HepG2 (cell line): ENCODE measurements around the gene ATF6. TPM values are rescaled to one million over a fixed set of nuclear protein-coding genes. Genes with fewer than 3 reads are reported as not detected.

Experiments used
- ATAC-seq: fragments of 200-7000 bp; cut with Tn5 transposase; 3 replicates; pipeline ENCODE4 v1.9.1; 2020; ENCODE audit warnings: mild to moderate bottlenecking, moderate library complexity
- BruUV-seq: library from RNA; stranded (reverse); fragments of 400-500 nt; replicated peaks from 2 replicates; lab custom pipeline; 2021; lab: Mats Ljungman, UMichigan
- CTCF ChIA-PET: fragments of 300-600 bp; formaldehyde crosslinking; extraction: SDS; loops from one replicate; lab custom pipeline; 2021; ENCODE audit warnings: low total read pairs, inconsistent platforms, low intra/inter-chr PET ratio; lab: Yijun Ruan, JAX
- POLR2A ChIA-PET: fragments of 350-600 bp; sonication (Branson Sonifier 250); formaldehyde crosslinking; loops from one replicate; lab custom pipeline; 2020; ENCODE audit warnings: antibody characterized with exemption, inconsistent platforms; lab: Yijun Ruan, JAX
- DNase-seq: peaks from one replicate; pipeline ENCODE4 v3.0.0-alpha.2; 2015; ENCODE audit warnings: low spot score
- FAIRE-seq: peaks from 3 replicates; lab custom pipeline; 2011; peaks lifted over from hg19 to GRCh38; lab: Jason Lieb, UNC
- H2AFZ ChIP-seq: one replicate; pipeline ENCODE4 v1.6.1; 2011; ENCODE audit warnings: low read length, inconsistent platforms
- H3K27ac ChIP-seq: fragments of 300-600 bp; 3 replicates; pipeline ENCODE4 v1.8.0; 2011; ENCODE audit warnings: mixed run types, mild to moderate bottlenecking, mixed read lengths, low read length, inconsistent platforms; ENCODE audit not compliant: insufficient read depth; ENCODE audit errors: extremely low read length
- H3K27me3 ChIP-seq, 2 experiments: fragments of 200-600 bp in 1 of 2; 2 replicates in 1 of 2; 3 replicates in 1 of 2; pipeline versions ENCODE4 v1.6.0 to v1.8.0; 2011; ENCODE audit warnings: low read length in 2 of 2, mild to moderate bottlenecking in 2 of 2, moderate library complexity in 2 of 2, inconsistent platforms in 1 of 2; ENCODE audit not compliant: insufficient read depth in 2 of 2, control insufficient read depth in 1 of 2
- H3K36me3 ChIP-seq, 2 experiments: fragments of 200-600 bp in 1 of 2; replicated peaks in 1 of 2; 2 replicates in 1 of 2; 3 replicates in 1 of 2; pipeline versions ENCODE4 v1.5.1 to v1.8.0; 2011; ENCODE audit warnings: low read length in 2 of 2, inconsistent platforms in 1 of 2; ENCODE audit not compliant: insufficient read depth in 2 of 2, control insufficient read depth in 1 of 2
- H3K4me1 ChIP-seq: 2 replicates; pipeline ENCODE4 v1.5.1; 2012; ENCODE audit warnings: low read length, inconsistent platforms; ENCODE audit not compliant: insufficient read depth
- H3K4me2 ChIP-seq: 2 replicates; pipeline ENCODE4 v1.6.0; 2011; ENCODE audit warnings: low read depth, low read length, inconsistent platforms
- H3K4me3 ChIP-seq, 3 experiments: fragments of 200-600 bp in 1 of 3; sonication (generic), shearing (Covaris generic) in 1 of 3; replicated peaks in 1 of 3; 2 replicates each; pipeline ENCODE4 v1.5.1; 2011 to 2016; ENCODE audit warnings: low read length in 3 of 3, inconsistent platforms in 2 of 3, low read depth in 2 of 3, mild to moderate bottlenecking in 2 of 3, control low read depth in 1 of 3, mixed read lengths in 1 of 3; ENCODE audit not compliant: insufficient read depth in 1 of 3
- H3K79me2 ChIP-seq: one replicate; pipeline ENCODE4 v1.6.1; 2011; ENCODE audit warnings: low read length, inconsistent platforms; ENCODE audit not compliant: insufficient read depth
- H3K9ac ChIP-seq: 2 replicates; pipeline ENCODE4 v1.6.0; 2011; ENCODE audit warnings: mild to moderate bottlenecking, low read depth, low read length, inconsistent platforms; ENCODE audit not compliant: insufficient read depth
- H3K9me3 ChIP-seq: 2 replicates; pipeline ENCODE4 v1.5.1; 2012; ENCODE audit warnings: mild to moderate bottlenecking, low read length
- H4K20me1 ChIP-seq: 2 replicates; pipeline ENCODE4 v1.6.0; 2011; ENCODE audit warnings: inconsistent platforms, mild to moderate bottlenecking, low read length, moderate library complexity; ENCODE audit not compliant: insufficient read depth
- CENPT ChIP-seq: sonication (generic); formaldehyde crosslinking; IDR thresholded peaks from 2 replicates; pipeline ENCODE4 v1.8.0; 2022; ENCODE audit warnings: low read depth, mild to moderate bottlenecking, moderate library complexity, missing genetic modification reagents
- NR3C1 ChIP-seq: sonication (generic); formaldehyde crosslinking; IDR thresholded peaks from 2 replicates; pipeline ENCODE4 v1.4.0; 2020; ENCODE audit warnings: missing genetic modification reagents
- TCF12 ChIP-seq, 2 experiments: fragments of 450-650 bp in 1 of 2; sonication (generic) in 1 of 2; formaldehyde crosslinking in 1 of 2; IDR thresholded peaks; 2 replicates each; pipeline versions ENCODE4 v1.6.1 to v1.8.0; 2017 to 2022; ENCODE audit warnings: antibody characterized with exemption in 1 of 2, mild to moderate bottlenecking in 1 of 2, missing genetic modification reagents in 1 of 2, moderate library complexity in 1 of 2
- ZBTB1 ChIP-seq: sonication (generic); formaldehyde crosslinking; IDR thresholded peaks from 2 replicates; pipeline ENCODE4 v1.4.0; 2020; ENCODE audit warnings: missing genetic modification reagents, borderline replicate concordance
- ZNF383 ChIP-seq: sonication (generic); formaldehyde crosslinking; IDR thresholded peaks from 2 replicates; pipeline ENCODE4 v1.4.0; 2020; ENCODE audit warnings: missing genetic modification reagents, mild to moderate bottlenecking, borderline replicate concordance
- ZNF549 ChIP-seq: sonication (generic); formaldehyde crosslinking; IDR thresholded peaks from 2 replicates; pipeline ENCODE4 v1.5.0; 2020; ENCODE audit warnings: missing genetic modification reagents
- ZNF75D ChIP-seq: sonication (generic); formaldehyde crosslinking; IDR thresholded peaks from 2 replicates; pipeline ENCODE4 v1.8.1; 2023; ENCODE audit warnings: missing genetic modification reagents, mild to moderate bottlenecking, borderline replicate concordance
- WGBS: methylation state at CpG from one replicate; pipeline ENCODE4 v1.1.6; 2017; ENCODE audit warnings: low lambda C conversion rate; 5-methylcytosine and 5-hydroxymethylcytosine counted together
- in situ Hi-C: cut with HindIII; loops from 2 replicates; pipeline ENCODE4 v1.10.0; 2017; ENCODE audit warnings: low pct_unique_long_range_greater_than_20kb; ENCODE audit not compliant: extremely low pct_ligation_motif_present
- intact Hi-C: fragments of 100-400 bp; cut with micrococcal nuclease; formaldehyde crosslinking; loops from one replicate; pipeline ENCODE4 v1.10.0; 2022; ENCODE audit not compliant: unreplicated experiment
- polyA plus RNA-seq, 8 experiments: library from polyadenylated mRNA; depleted of rRNA in 3 of 8; stranded (reverse) in 7 of 8; unstranded in 1 of 8; fragments of >200 nt; fragmentation: Illumina TruSeq in 4 of 8; extraction: Trizol in 4 of 8; gene quantifications; 2 replicates each; pipeline versions ENCODE4 v1.2.1 to v1.2.3, GENCODE V29; 2011 to 2016; ENCODE audit warnings: low read depth in 4 of 8, missing spikeins in 1 of 8, mixed read lengths in 1 of 8; ENCODE audit not compliant: insufficient read depth in 1 of 8
- total RNA-seq, 5 experiments: library from RNA; depleted of rRNA; stranded (reverse); fragments of >200 nt; fragmentation: Illumina TruSeq; extraction: Trizol; gene quantifications; 2 replicates each; pipeline ENCODE4 v1.2.3, GENCODE V29; 2016; ENCODE audit warnings: low read depth in 1 of 5
- TF ChIP-seq, protein P1 (sequence below): sonication (generic); formaldehyde crosslinking; IDR thresholded peaks from 2 replicates; pipeline ENCODE4 v1.4.0; 2020; ENCODE audit warnings: mild to moderate bottlenecking, low read depth, missing genetic modification reagents
- TF ChIP-seq, protein P2 (sequence below): IDR thresholded peaks from 2 replicates; pipeline ENCODE4 v1.6.1; 2016

Gene ATF6
- total and polyA plus RNA-seq, 2 of the 13 experiments (the other 11 are each of a cell fraction or from before 2014, with no cell fraction given): 13.2 to 14.5 TPM

DNA sequence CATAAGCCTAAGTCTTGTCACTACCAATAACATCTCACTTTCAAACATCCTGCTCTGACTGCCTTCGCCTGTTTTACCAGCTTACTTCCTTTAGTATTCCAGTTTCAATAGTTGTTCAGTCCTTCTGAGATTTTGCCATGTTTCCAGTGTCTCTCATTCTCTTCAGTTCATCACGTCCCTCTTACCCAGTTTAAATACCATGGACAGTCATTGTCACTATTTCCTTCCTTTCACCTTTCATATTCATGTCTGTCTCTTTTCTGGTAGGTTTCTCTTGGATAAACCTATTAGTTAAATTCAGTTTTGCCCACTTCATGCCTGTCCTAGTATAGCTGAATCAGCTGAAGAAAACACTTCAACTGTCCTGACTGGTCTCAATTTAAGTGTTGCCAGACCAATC lies 5.9 kb downstream of the ATF6 start:
- ChIA-PET POLR2A (no interaction called here), CTCF (no interaction called here)
- no peaks in the 10 kb centered on the region; the same call in 1 of the 2 replicates for H4K20me1 ChIP-seq

More for the DNA sequence above, 5.9 kb downstream of the ATF6 start:
- ATAC-seq (no peak), DNase-seq (no peak), FAIRE-seq (no peak)
- no peak overlapping the region for H3K27ac ChIP-seq
- TF ChIP-seq ZNF383 (no peak), NR3C1 (no peak), ZNF549 (CRISPR knock-in tag) (no peak), ZBTB1 (CRISPR knock-in tag) (no peak), CENPT (CRISPR knock-in tag) (no peak), ZNF75D (CRISPR knock-in tag) (no peak), TCF12 (IDR thresholded peaks at IDR 0.05) (no peak), TCF12 (CRISPR knock-in tag; IDR thresholded peaks at IDR 0.05) (no peak)
- TF ChIP-seq, protein P1, sequence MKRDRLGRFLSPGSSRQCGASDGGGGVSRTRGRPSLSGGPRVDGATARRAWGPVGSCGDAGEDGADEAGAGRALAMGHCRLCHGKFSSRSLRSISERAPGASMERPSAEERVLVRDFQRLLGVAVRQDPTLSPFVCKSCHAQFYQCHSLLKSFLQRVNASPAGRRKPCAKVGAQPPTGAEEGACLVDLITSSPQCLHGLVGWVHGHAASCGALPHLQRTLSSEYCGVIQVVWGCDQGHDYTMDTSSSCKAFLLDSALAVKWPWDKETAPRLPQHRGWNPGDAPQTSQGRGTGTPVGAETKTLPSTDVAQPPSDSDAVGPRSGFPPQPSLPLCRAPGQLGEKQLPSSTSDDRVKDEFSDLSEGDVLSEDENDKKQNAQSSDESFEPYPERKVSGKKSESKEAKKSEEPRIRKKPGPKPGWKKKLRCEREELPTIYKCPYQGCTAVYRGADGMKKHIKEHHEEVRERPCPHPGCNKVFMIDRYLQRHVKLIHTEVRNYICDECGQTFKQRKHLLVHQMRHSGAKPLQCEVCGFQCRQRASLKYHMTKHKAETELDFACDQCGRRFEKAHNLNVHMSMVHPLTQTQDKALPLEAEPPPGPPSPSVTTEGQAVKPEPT (CRISPR knock-in tag): no peak
- TF ChIP-seq, protein P2, sequence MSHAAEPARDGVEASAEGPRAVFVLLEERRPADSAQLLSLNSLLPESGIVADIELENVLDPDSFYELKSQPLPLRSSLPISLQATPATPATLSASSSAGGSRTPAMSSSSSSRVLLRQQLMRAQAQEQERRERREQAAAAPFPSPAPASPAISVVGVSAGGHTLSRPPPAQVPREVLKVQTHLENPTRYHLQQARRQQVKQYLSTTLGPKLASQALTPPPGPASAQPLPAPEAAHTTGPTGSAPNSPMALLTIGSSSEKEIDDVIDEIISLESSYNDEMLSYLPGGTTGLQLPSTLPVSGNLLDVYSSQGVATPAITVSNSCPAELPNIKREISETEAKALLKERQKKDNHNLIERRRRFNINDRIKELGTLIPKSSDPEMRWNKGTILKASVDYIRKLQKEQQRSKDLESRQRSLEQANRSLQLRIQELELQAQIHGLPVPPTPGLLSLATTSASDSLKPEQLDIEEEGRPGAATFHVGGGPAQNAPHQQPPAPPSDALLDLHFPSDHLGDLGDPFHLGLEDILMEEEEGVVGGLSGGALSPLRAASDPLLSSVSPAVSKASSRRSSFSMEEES (CRISPR knock-in tag): no peak
- no peak overlapping the region for H3K4me2 ChIP-seq
- H3K9ac ChIP-seq: no peak overlapping the region
- H3K4me1 ChIP-seq: peaks cover 17% of the 10 kb centered on the region
- H3K9me3 ChIP-seq: no peaks in the 10 kb centered on the region
- H3K36me3 ChIP-seq: no peaks in the 10 kb centered on the region
- BruUV-seq: no TSS peak
- intact Hi-C loops (no loop called here), in situ Hi-C loops (no loop called here)
- no peak overlapping the region for H3K4me3 ChIP-seq
- no peak overlapping the region for H2AFZ ChIP-seq
- WGBS: 96% methylated on average over 2 of the region's 2 CpGs
- H3K79me2 ChIP-seq: peaks cover 56% of the 10 kb centered on the region
- no peaks in the 10 kb centered on the region for H3K27me3 ChIP-seq
